K562 (cell line): Measurements from ENCODE around the gene STX1A. TPM values are rescaled to one million over a fixed set of nuclear protein-coding genes. Genes with fewer than 3 reads are reported as not detected.

ENCODE experiments used
- ATAC-seq: fragments of 200-7000 bp; cut with Tn5 transposase; 3 replicates; pipeline ENCODE4 v1.9.1; 2020; ENCODE audit warnings: moderate library complexity
- BruUV-seq: library from RNA; stranded (reverse); fragments of 400-500 nt; replicated peaks from 2 replicates; lab custom pipeline; 2021; lab: Mats Ljungman, UMichigan
- CTCF ChIA-PET: fragments of 300-600 bp; formaldehyde crosslinking; extraction: SDS; loops from one replicate; lab custom pipeline; 2021; ENCODE audit warnings: low intra/inter-chr PET ratio; lab: Yijun Ruan, JAX
- POLR2A ChIA-PET: fragments of 300-600, 350-650 bp; sonication (Branson Sonifier 250); formaldehyde crosslinking; extraction: SDS; loops from one replicate; lab custom pipeline; 2021; ENCODE audit warnings: antibody characterized with exemption, inconsistent platforms; lab: Yijun Ruan, JAX
- DNase-seq, 4 experiments: peaks; one replicate each; pipeline versions ENCODE4 v3.0.0 to v3.0.0-alpha.2; 2011 to 2018; ENCODE audit warnings: low spot score in 3 of 4, mixed read lengths in 3 of 4; ENCODE audit errors: extremely low read depth in 1 of 4
- FAIRE-seq: peaks from 2 replicates; lab custom pipeline; 2011; peaks lifted over from hg19 to GRCh38; lab: Jason Lieb, UNC
- H2AFZ ChIP-seq: 2 replicates; pipeline ENCODE4 v1.6.0; 2011; ENCODE audit warnings: low read depth, low read length, control low read depth, inconsistent platforms
- H3K27ac ChIP-seq: fragments of 200-600 bp; 3 replicates; pipeline ENCODE4 v1.8.0; 2011; ENCODE audit warnings: low read depth, mild to moderate bottlenecking, control low read depth, inconsistent platforms, low read length, moderate library complexity, mixed read lengths; ENCODE audit errors: extremely low read depth
- H3K27me3 ChIP-seq, 2 experiments: fragments of 300-600 bp in 1 of 2; 2 replicates in 1 of 2; 3 replicates in 1 of 2; pipeline versions ENCODE4 v1.6.0 to v1.8.0; 2011; ENCODE audit warnings: inconsistent platforms in 2 of 2, low read length in 2 of 2, mild to moderate bottlenecking in 1 of 2, mixed read lengths in 1 of 2, moderate library complexity in 1 of 2; ENCODE audit not compliant: control insufficient read depth in 2 of 2, insufficient read depth in 2 of 2
- H3K36me3 ChIP-seq: fragments of 300-600 bp; 3 replicates; pipeline ENCODE4 v1.8.0; 2011; ENCODE audit warnings: mild to moderate bottlenecking, low read length, inconsistent platforms; ENCODE audit not compliant: control insufficient read depth, insufficient read depth
- H3K4me1 ChIP-seq, 2 experiments: fragments of 200-600 bp in 1 of 2; replicated peaks in 1 of 2; 2 replicates in 1 of 2; 3 replicates in 1 of 2; pipeline versions ENCODE4 v1.5.1 to v1.8.0; 2011; ENCODE audit warnings: inconsistent platforms in 2 of 2, low read length in 2 of 2, mild to moderate bottlenecking in 1 of 2, mixed read lengths in 1 of 2, moderate library complexity in 1 of 2; ENCODE audit not compliant: control insufficient read depth in 2 of 2, insufficient read depth in 2 of 2
- H3K4me2 ChIP-seq: 2 replicates; pipeline ENCODE4 v1.6.1; 2011; ENCODE audit warnings: low read length, control low read depth, inconsistent platforms, mixed read lengths; ENCODE audit not compliant: insufficient read depth
- H3K4me3 ChIP-seq: fragments of 200-600 bp; sonication (generic), shearing (Covaris generic); 2 replicates; pipeline ENCODE4 v1.5.1; 2016; ENCODE audit warnings: control low read depth, inconsistent platforms
- H3K79me2 ChIP-seq: fragments of 200-600 bp; 3 replicates; pipeline ENCODE4 v1.8.0; 2011; ENCODE audit warnings: low read length, inconsistent platforms; ENCODE audit not compliant: control insufficient read depth, insufficient read depth
- H3K9ac ChIP-seq, 2 experiments: 2 replicates each; pipeline versions ENCODE4 v1.6.0 to v1.6.1; 2011; ENCODE audit warnings: low read depth in 2 of 2, low read length in 2 of 2, control low read depth in 1 of 2, inconsistent platforms in 1 of 2, mild to moderate bottlenecking in 1 of 2, mixed read lengths in 1 of 2; ENCODE audit not compliant: insufficient read depth in 1 of 2
- H3K9me1 ChIP-seq: one replicate; pipeline ENCODE4 v1.6.0; 2011; ENCODE audit warnings: inconsistent platforms, mild to moderate bottlenecking, low read length, moderate library complexity; ENCODE audit not compliant: control insufficient read depth, insufficient read depth
- H3K9me3 ChIP-seq: replicated peaks from 2 replicates; pipeline ENCODE4 v1.5.1; 2011; ENCODE audit warnings: low read depth, low read length, inconsistent platforms; ENCODE audit not compliant: control insufficient read depth, insufficient read depth
- H4K20me1 ChIP-seq: replicated peaks from 2 replicates; pipeline ENCODE4 v1.6.1; 2011; ENCODE audit warnings: low read length, inconsistent platforms, mixed read lengths; ENCODE audit not compliant: control insufficient read depth, insufficient read depth
- ATF1 ChIP-seq, 2 experiments: fragments of 450-650 bp in 1 of 2; IDR thresholded peaks; 2 replicates each; pipeline ENCODE4 v1.6.1; 2016; ENCODE audit warnings: missing compliant biosample characterization in 1 of 2, missing genetic modification characterization in 1 of 2
- DACH1 ChIP-seq: fragments of 450-650 bp; IDR thresholded peaks from 2 replicates; pipeline ENCODE4 v1.6.1; 2018; ENCODE audit not compliant: partially characterized antibody
- FIP1L1 ChIP-seq: fragments of 200-400 bp; formaldehyde crosslinking; IDR thresholded peaks from 2 replicates; pipeline ENCODE4 v1.6.1; 2018; ENCODE audit warnings: mild to moderate bottlenecking, low read depth, low read length; ENCODE audit not compliant: poor library complexity, severe bottlenecking
- FOXA3 ChIP-seq, 2 experiments: fragments of 450-650 bp in 1 of 2; sonication (generic) in 1 of 2; formaldehyde crosslinking; IDR thresholded peaks in 1 of 2; conservative IDR thresholded peaks in 1 of 2; 2 replicates each; pipeline versions ENCODE4 v1.4.0 to v1.8.0; 2020 to 2022; ENCODE audit warnings: mild to moderate bottlenecking in 2 of 2, missing genetic modification reagents in 1 of 2
- KLF16 ChIP-seq: IDR thresholded peaks from 2 replicates; pipeline ENCODE4 v1.6.1; 2016; ENCODE audit warnings: antibody characterized with exemption
- MAFK ChIP-seq: IDR thresholded peaks from 2 replicates; pipeline ENCODE4 v1.6.1; 2011; ENCODE audit warnings: low read length, improper control_type of control experiment
- PML ChIP-seq: IDR thresholded peaks from 2 replicates; pipeline ENCODE4 v1.6.1; 2012; ENCODE audit warnings: low read length, inconsistent platforms
- SAP30 ChIP-seq: fragments of 200-600 bp; sonication (generic); IDR thresholded peaks from 2 replicates; pipeline ENCODE4 v1.6.1; 2012; ENCODE audit warnings: borderline replicate concordance, low read depth, mild to moderate bottlenecking, moderate library complexity, low read length, control low read depth, inconsistent platforms; ENCODE audit not compliant: insufficient read depth, poor library complexity, severe bottlenecking
- SMARCA4 ChIP-seq: fragments of 450-650 bp; IDR thresholded peaks from 2 replicates; pipeline ENCODE4 v1.6.1; 2016
- VEZF1 ChIP-seq: fragments of 200-800 bp; sonication (Bioruptor generic); IDR thresholded peaks from 2 replicates; pipeline ENCODE4 v1.6.1; 2017; ENCODE audit warnings: missing genetic modification characterization, missing compliant biosample characterization
- ZNF184 ChIP-seq: sonication (generic); formaldehyde crosslinking; IDR thresholded peaks from 2 replicates; pipeline ENCODE4 v1.5.0; 2020; ENCODE audit warnings: missing genetic modification reagents
- ZNF408 ChIP-seq: fragments of 250-450 bp; sonication (Bioruptor Pico); IDR thresholded peaks from 2 replicates; pipeline ENCODE4 v1.4.0; 2020; ENCODE audit warnings: low read depth, mild to moderate bottlenecking, moderate library complexity
- ZNF655 ChIP-seq: fragments of 250-450 bp; sonication (Bioruptor Pico); IDR thresholded peaks from 2 replicates; pipeline ENCODE4 v1.5.0; 2021
- WGBS: fragments of 100-300 bp; shearing (Covaris generic); methylation state at CpG from one replicate; pipeline ENCODE4 v1.1.6; 2016; ENCODE audit warnings: low coverage, mixed read lengths; ENCODE audit not compliant: insufficient coverage; ENCODE audit errors: missing lambda C conversion rate; 5-methylcytosine and 5-hydroxymethylcytosine counted together
- in situ Hi-C: fragments of 300-500 bp; cut with MboI; formaldehyde crosslinking; loops from 4 replicates; pipeline ENCODE4 v1.15.0; 2018; ENCODE audit warnings: inconsistent platforms, mixed read lengths
- intact Hi-C: fragments of 100-400 bp; cut with micrococcal nuclease; formaldehyde crosslinking; loops from 2 replicates; pipeline ENCODE4 v1.14.2; 2022
- polyA plus RNA-seq, 8 experiments: library from polyadenylated mRNA; depleted of rRNA in 4 of 8; stranded (reverse) in 5 of 8; unstranded in 3 of 8; fragments of >200 nt; fragmentation: Nextera tagmentation in 2 of 8; fragmentation: Illumina TruSeq in 1 of 8; extraction: Ambion mirVana in 2 of 8; extraction: Trizol in 1 of 8; gene quantifications; 2 replicates each; pipeline versions ENCODE4 v1.2.1 to v1.2.3, GENCODE V29; 2011 to 2014; ENCODE audit warnings: inconsistent platforms in 1 of 8, missing spikeins in 1 of 8
- total RNA-seq, 7 experiments: library from RNA; depleted of rRNA in 6 of 7; stranded (reverse); fragments of >200 nt in 6 of 7; fragmentation: Illumina TruSeq in 2 of 7; extraction: Trizol in 2 of 7; gene quantifications; 2 replicates each; pipeline versions ENCODE4 v1.2.1 to v1.2.3, GENCODE V29; 2011 to 2021; ENCODE audit warnings: low replicate concordance in 1 of 7
- TF ChIP-seq, protein P1 (sequence below): fragments of 450-650 bp; IDR thresholded peaks from 2 replicates; pipeline ENCODE4 v1.6.1; 2016
- TF ChIP-seq, protein P2 (sequence below): fragments of 200-800 bp; sonication (Bioruptor generic); IDR thresholded peaks from 2 replicates; pipeline ENCODE4 v1.6.1; 2017; ENCODE audit warnings: missing genetic modification characterization, missing compliant biosample characterization
- TF ChIP-seq, protein P3 (sequence below): fragments of 450-650 bp; IDR thresholded peaks from 2 replicates; pipeline ENCODE4 v1.6.1; 2016; ENCODE audit warnings: missing biosample characterization, missing genetic modification characterization

STX1A gene
- total and polyA plus RNA-seq, 9 of the 15 experiments (the other 6 are each of a cell fraction or from before 2014, with no cell fraction given): 0.04 to 15.1 (median 6.3) TPM

GRCh38 chr7:73681031-73681430, 38.4 kb downstream of the STX1A start:
- BruUV-seq: no TSS peak
- Histone ChIP-seq H3K9me1 (no peaks in the 10 kb centered on the region), H3K4me3 (peak overlapping the region; percentile 99; the same call in 1 of the 2 replicates), H3K27me3 (no peaks in the 10 kb centered on the region), H3K79me2 (peaks cover 73% of the 10 kb centered on the region), H3K4me2 (peak overlapping the region; percentile 94), H3K9me3 (no peaks in the 10 kb centered on the region), H3K9ac (peak overlapping the region; percentile 22; a peak in 2 of 4 replicates), H3K27ac (no peak overlapping the region), H4K20me1 (0 out of 2 replicates have a peak, but pooled peaks cover 7% of the 10 kb centered on the region), H3K4me1 (peaks cover 35 to 45% of the 10 kb centered on the region in 2 experiments; a peak in 4 of 5 replicates), H3K36me3 (peaks cover 43% of the 10 kb centered on the region; the same call in 2 of the 3 replicates), H2AFZ (no peak overlapping the region)
- FAIRE-seq (peak; percentile 29), DNase-seq (no peak), ATAC-seq (no peak)
- 62% methylated on average over 8 of the region's 8 CpGs for WGBS
- CTCF ChIA-PET: no interaction called here
- POLR2A ChIA-PET: interaction anchor here (1.4 kb wide), 1 partner anchor 74 kb away, joined by 5 read pairs; no protein-coding TSS in a partner anchor
- intact Hi-C loops: loop anchor here (5.0 kb wide), 1 partner anchor 36 kb away; the partner anchor contains the start of gene STX1A
- in situ Hi-C loops: no loop called here
- TF ChIP-seq, protein P1, sequence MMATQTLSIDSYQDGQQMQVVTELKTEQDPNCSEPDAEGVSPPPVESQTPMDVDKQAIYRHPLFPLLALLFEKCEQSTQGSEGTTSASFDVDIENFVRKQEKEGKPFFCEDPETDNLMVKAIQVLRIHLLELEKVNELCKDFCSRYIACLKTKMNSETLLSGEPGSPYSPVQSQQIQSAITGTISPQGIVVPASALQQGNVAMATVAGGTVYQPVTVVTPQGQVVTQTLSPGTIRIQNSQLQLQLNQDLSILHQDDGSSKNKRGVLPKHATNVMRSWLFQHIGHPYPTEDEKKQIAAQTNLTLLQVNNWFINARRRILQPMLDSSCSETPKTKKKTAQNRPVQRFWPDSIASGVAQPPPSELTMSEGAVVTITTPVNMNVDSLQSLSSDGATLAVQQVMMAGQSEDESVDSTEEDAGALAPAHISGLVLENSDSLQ: no peak
- TF ChIP-seq ZNF408 (CRISPR knock-in tag) (no peak), DACH1 (no peak), VEZF1 (CRISPR knock-in tag) (no peak), ATF1 (CRISPR knock-in tag; IDR thresholded peaks at IDR 0.05) (no peak), ATF1 (tag; IDR thresholded peaks at IDR 0.05) (no peak), FIP1L1 (no peak), KLF16 (no peak), ZNF655 (CRISPR knock-in tag) (no peak), PML (no peak), SAP30 (no peak), FOXA3 (CRISPR knock-in tag; conservative IDR thresholded peaks at IDR 0.05 in 1 of 2, IDR thresholded peaks at IDR 0.05 in 1 of 2) (no peak), ZNF184 (CRISPR knock-in tag) (no peak), SMARCA4 (no peak), MAFK (no peak)
- TF ChIP-seq, protein P2, sequence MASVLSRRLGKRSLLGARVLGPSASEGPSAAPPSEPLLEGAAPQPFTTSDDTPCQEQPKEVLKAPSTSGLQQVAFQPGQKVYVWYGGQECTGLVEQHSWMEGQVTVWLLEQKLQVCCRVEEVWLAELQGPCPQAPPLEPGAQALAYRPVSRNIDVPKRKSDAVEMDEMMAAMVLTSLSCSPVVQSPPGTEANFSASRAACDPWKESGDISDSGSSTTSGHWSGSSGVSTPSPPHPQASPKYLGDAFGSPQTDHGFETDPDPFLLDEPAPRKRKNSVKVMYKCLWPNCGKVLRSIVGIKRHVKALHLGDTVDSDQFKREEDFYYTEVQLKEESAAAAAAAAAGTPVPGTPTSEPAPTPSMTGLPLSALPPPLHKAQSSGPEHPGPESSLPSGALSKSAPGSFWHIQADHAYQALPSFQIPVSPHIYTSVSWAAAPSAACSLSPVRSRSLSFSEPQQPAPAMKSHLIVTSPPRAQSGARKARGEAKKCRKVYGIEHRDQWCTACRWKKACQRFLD (CRISPR knock-in tag): no peak
- TF ChIP-seq, protein P3, sequence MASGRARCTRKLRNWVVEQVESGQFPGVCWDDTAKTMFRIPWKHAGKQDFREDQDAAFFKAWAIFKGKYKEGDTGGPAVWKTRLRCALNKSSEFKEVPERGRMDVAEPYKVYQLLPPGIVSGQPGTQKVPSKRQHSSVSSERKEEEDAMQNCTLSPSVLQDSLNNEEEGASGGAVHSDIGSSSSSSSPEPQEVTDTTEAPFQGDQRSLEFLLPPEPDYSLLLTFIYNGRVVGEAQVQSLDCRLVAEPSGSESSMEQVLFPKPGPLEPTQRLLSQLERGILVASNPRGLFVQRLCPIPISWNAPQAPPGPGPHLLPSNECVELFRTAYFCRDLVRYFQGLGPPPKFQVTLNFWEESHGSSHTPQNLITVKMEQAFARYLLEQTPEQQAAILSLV: no peak
